C4-2B (cell line): ENCODE data around the gene ERGIC1.

Experiments used
- H3K27ac ChIP-seq: fragments of 450-650 bp; 2 replicates; pipeline ENCODE4 v1.5.1; 2017
- ZFX ChIP-seq: fragments of 450-650 bp; IDR thresholded peaks from 2 replicates; pipeline ENCODE4 v1.6.1; 2017
- TF ChIP-seq, protein P1 (sequence below): fragments of 450-650 bp; conservative IDR thresholded peaks from 2 replicates; pipeline ENCODE4 v1.5.1; 2017; ENCODE audit warnings: mild to moderate bottlenecking

ERGIC1 gene

GRCh38 chr5:172969921-172970320, 135.9 kb downstream of the ERGIC1 start:
- H3K27ac ChIP-seq, result no peak overlapping the region
- TF ChIP-seq ZFX, result no peak
- TF ChIP-seq, protein P1, sequence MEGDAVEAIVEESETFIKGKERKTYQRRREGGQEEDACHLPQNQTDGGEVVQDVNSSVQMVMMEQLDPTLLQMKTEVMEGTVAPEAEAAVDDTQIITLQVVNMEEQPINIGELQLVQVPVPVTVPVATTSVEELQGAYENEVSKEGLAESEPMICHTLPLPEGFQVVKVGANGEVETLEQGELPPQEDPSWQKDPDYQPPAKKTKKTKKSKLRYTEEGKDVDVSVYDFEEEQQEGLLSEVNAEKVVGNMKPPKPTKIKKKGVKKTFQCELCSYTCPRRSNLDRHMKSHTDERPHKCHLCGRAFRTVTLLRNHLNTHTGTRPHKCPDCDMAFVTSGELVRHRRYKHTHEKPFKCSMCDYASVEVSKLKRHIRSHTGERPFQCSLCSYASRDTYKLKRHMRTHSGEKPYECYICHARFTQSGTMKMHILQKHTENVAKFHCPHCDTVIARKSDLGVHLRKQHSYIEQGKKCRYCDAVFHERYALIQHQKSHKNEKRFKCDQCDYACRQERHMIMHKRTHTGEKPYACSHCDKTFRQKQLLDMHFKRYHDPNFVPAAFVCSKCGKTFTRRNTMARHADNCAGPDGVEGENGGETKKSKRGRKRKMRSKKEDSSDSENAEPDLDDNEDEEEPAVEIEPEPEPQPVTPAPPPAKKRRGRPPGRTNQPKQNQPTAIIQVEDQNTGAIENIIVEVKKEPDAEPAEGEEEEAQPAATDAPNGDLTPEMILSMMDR, result no peak

DNA sequence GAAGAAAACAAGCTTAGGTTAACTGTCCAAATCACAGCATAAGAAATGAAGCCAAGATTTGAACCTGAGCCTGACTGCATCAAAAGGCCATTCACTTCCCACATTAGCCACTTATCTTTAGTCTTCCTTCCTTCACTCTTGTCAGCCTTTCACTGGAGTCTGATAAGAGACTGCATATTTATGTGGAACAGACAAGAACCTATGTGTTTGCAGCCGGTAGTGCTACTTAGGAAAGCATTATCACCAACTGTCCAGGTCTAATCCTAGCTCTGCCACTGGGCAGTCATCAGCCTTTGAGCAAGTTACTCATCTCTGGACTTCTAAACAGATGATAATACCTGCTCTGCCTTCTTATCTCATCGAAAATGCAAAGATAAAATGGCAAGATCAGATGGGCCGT, 137.4 kb downstream of the ERGIC1 start:
- TF ChIP-seq, protein P1, result no peak
- no peak for TF ChIP-seq ZFX
- no peak overlapping the region for H3K27ac ChIP-seq

DNA sequence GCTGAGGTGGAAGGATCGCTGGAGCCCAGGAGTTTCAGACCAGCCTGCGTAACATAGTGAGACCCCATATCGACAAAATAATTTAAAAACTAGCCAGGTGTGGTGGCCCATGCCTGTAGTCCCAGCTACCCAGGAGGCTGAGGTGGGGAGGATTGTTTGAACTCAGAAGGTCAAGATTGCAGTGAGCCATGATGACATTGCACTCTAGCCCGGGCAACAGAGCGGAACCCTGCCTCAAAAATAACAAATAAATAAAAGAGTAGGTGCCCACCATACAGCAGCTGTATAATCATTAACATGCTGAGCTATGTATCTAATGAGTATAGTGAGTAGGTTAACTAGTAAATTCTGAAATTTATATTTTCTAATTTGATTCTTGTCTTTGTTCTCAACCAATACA, 138.5 kb downstream of the ERGIC1 start:
- no peak for TF ChIP-seq ZFX
- TF ChIP-seq, protein P1, result no peak
- H3K27ac ChIP-seq, result no peak overlapping the region

GRCh38 chr5:172973127-172973916, 139.3 kb downstream of the ERGIC1 start:
- H3K27ac ChIP-seq, result no peak overlapping the region
- no peak for TF ChIP-seq ZFX
- TF ChIP-seq, protein P1, result no peak

- no peak overlapping the region for H3K27ac ChIP-seq
- TF ChIP-seq, protein P1, result no peak
- no peak for TF ChIP-seq ZFX
Measured at GRCh38 chr5:172973931-172974330, 139.9 kb downstream of the ERGIC1 start.

GRCh38 chr5:172975289-172975688, 141.2 kb downstream of the ERGIC1 start:
- H3K27ac ChIP-seq, result no peak overlapping the region
- no peak for TF ChIP-seq ZFX
- TF ChIP-seq, protein P1, result no peak

- TF ChIP-seq ZFX, result no peak
- TF ChIP-seq, protein P1, result no peak
- no peak overlapping the region for H3K27ac ChIP-seq
Measured at GRCh38 chr5:172979778-172980177, 145.7 kb downstream of the ERGIC1 start.
